Activated T-helper 1 cell treated with Interleukin-2 at 50 U/mL for 16 hours (primary cell): ENCODE data around the gene GPT2.

Source experiments
- DNase-seq: peaks from one replicate; pipeline ENCODE4 v3.0.0-alpha.2; 2020; ENCODE audit warnings: low read depth

The GPT2 gene

GRCh38 chr16:46972429-46973206, 88.5 kb downstream of the GPT2 start:
- DNase-seq, result peak; percentile 32

- peak; percentile 89 for DNase-seq
These were observed 89.2 kb downstream of the GPT2 start, which contains the start of gene DNAJA2 for GRCh38 chr16:46973207-46973995. Gene DNAJA2 (minus strand): TSS chr16:46973674. CDS start chr16:46973572, 102 bp downstream.

- DNase-seq, result no peak
These were observed 89.8 kb downstream of the GPT2 start for GRCh38 chr16:46973996-46974324.

- no peak for DNase-seq
These were observed 90.2 kb downstream of the GPT2 start for GRCh38 chr16:46974352-46974751.

GRCh38 chr16:46975165-46975564, 91.0 kb downstream of the GPT2 start:
- DNase-seq, result no peak

- no peak for DNase-seq
These were observed 91.8 kb downstream of the GPT2 start for GRCh38 chr16:46975908-46976470.

- no peak for DNase-seq
These were observed 92.4 kb downstream of the GPT2 start for GRCh38 chr16:46976550-46976949.
